RWPE1 (cell line): ENCODE data around the gene INPP4A.

ENCODE experiments used
- CTCF ChIA-PET: fragments of 350-600 bp; sonication (Branson Sonifier 250); formaldehyde crosslinking; extraction: SDS; loops from one replicate; lab custom pipeline; 2021; lab: Yijun Ruan, JAX
- POLR2A ChIA-PET: fragments of 400-600 bp; formaldehyde crosslinking; extraction: SDS; loops from one replicate; lab custom pipeline; 2020; ENCODE audit warnings: antibody characterized with exemption; ENCODE audit not compliant: low non-redundant PET; lab: Yijun Ruan, JAX
- DNase-seq: peaks from one replicate; pipeline ENCODE4 v3.0.0; 2012; ENCODE audit warnings: low spot score
- H3K27ac ChIP-seq: fragments of 450-650 bp; 2 replicates; pipeline ENCODE4 v1.5.1; 2017
- CTCF ChIP-seq: fragments of 450-650 bp; conservative IDR thresholded peaks from 2 replicates; pipeline ENCODE4 v1.5.1; 2017; ENCODE audit warnings: low read depth, mild to moderate bottlenecking

Gene INPP4A

DNA sequence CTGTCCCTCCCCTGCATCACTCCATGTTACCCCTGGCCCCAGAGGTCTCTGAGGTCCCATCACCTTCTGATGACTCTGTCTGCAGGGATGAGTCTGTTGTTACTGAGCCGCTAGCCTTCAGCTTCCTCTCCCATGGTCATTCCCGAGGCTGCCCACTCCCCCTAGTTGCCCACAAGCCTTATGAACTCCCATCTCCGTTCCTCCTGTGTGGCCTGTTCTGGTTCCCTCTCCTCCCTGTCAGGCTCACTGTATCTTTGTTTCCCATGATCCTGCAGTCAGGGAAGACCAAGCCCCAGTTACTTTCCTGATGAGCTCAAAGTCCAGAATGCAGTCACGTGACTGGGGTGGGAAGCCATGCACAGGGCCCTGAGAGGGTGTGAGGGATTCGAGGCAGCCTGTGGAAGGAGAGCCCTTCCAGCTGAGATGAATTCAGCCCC is 39.5 kb downstream of the INPP4A start:
- no peak for DNase-seq
- POLR2A ChIA-PET, result no interaction called here
- CTCF ChIA-PET, result interaction anchor here (0.6 kb wide), 1 partner anchor 9 kb away, joined by 3 read pairs; no protein-coding TSS in a partner anchor
- H3K27ac ChIP-seq, result no peak overlapping the region
- TF ChIP-seq CTCF, result no peak

DNA sequence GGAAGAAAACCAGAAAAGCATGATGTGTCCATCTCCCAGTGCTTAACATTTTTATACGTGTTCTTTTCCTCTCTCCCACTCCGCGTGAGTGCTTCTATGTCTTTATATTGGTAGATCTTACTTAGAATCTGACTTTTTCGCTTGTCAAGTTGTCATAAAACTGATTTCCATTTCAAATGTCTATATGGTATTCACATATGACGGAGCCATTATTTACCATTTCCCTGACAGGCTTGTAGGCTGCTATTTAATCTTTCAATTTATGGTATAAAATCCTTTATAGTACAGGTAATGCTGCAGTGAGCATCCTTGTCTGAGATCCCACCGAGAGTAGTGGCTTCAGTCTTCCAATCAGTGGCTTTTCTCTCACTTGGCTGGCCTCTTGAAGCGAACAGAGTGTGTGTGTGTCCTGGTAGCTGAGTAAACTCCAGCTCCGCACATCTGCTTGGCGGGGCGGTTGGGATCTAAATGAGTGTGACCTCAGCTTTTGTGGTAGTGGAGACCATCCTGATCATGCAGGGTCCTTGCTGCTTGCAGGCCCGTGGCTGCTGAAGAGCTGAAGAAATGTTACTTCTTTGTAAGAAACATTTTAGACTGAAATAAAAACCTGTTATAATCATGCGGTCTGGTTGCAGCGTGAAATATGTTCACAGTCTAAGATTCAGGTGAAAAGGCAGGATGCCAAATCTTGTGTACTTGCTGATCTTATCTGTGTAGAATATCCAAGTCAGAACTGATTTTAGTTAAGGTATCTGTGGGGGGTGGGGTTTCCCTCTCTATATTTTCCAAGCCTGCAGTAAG is 40.2 kb downstream of the INPP4A start:
- H3K27ac ChIP-seq, result no peak overlapping the region
- ChIA-PET POLR2A (no interaction called here), CTCF (no interaction called here)
- DNase-seq, result no peak
- TF ChIP-seq CTCF, result no peak

DNA sequence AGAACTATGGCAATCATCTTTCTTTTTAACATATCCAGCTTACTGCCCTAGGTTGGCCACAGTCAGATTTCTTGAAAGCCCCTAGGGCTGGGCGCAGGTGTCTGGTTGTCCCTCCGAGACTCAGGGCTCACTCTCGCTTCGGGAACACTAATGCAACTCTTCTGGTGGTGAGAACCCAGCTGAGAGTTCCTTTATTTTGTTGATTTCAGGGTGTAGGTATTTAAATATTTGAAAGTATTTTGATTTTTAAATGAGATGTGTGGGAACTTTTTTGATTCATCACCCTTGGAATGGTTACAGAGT is 40.7 kb downstream of the INPP4A start:
- CTCF ChIA-PET, result interaction anchor here (0.6 kb wide), 1 partner anchor 1577 kb away, joined by 3 read pairs; no protein-coding TSS in a partner anchor
- POLR2A ChIA-PET, result no interaction called here
- TF ChIP-seq CTCF, result no peak
- DNase-seq, result no peak
- no peak overlapping the region for H3K27ac ChIP-seq

DNA sequence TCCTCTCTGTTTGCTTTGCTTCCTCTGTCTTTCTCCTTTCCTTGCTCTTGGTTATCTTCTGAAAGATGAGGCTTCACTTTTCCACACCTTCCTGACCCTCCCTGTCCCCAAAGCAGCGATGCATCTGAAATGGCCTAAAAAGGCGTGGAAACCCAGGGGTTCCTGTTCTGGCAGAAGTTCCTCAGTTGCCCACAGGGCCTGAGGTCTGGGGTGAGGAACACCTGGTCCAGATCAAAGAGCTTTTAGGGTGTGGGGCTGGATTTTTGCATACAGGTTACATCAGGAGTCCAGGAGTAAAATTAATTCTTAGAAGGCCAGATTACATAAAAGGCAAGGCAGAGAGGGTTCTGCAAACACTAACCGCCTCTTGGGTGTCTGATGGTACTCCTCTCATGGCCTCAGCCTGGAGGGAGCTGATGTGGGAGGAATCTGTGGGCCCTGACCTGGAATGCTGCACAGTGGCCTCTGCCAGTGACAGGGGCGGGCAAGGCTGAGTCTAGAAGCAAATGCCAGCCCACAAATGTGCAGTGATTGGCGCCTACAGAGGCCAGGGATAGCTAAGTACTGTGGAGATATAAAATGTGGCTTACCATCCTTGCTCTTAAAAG is 41.8 kb downstream of the INPP4A start:
- POLR2A ChIA-PET, result no interaction called here
- no peak for DNase-seq
- no peak overlapping the region for H3K27ac ChIP-seq
- no peak for TF ChIP-seq CTCF
- CTCF ChIA-PET, result interaction anchor here (0.7 kb wide), 1 partner anchor 115 kb away, joined by 3 read pairs; no protein-coding TSS in a partner anchor

- POLR2A ChIA-PET, result no interaction called here
- H3K27ac ChIP-seq, result no peak overlapping the region
- CTCF ChIA-PET, result interaction anchor here (0.5 to 1.3 kb wide), 5 partner anchors 13 to 114 kb away, joined by 3 to 6 read pairs (median 4); no protein-coding TSS in a partner anchor
- no peak for DNase-seq
- no peak for TF ChIP-seq CTCF
Observed at GRCh38 chr2:98487101-98487805, 42.6 kb downstream of the INPP4A start.

- POLR2A ChIA-PET, result no interaction called here
- peak; percentile 38 for DNase-seq
- CTCF ChIA-PET, result interaction anchor here (0.5 to 1.3 kb wide), 6 partner anchors 12 to 855 kb away, joined by 3 to 6 read pairs (median 4); no protein-coding TSS in a partner anchor
- H3K27ac ChIP-seq, result no peak overlapping the region
- no peak for TF ChIP-seq CTCF
Observed at GRCh38 chr2:98487806-98488189, 43.1 kb downstream of the INPP4A start.
